GM23338 (cell line): ENCODE results near the gene SMURF1.

Source experiments
- EZH2 ChIP-seq: fragments of 200-600 bp; sonication (generic); IDR thresholded peaks from one replicate; pipeline ENCODE4 v1.8.0; 2017; ENCODE audit warnings: antibody characterized with exemption, mild to moderate bottlenecking, low read depth; ENCODE audit not compliant: unreplicated experiment
- EZH2phosphoT487 ChIP-seq: fragments of 200-600 bp; sonication (generic); IDR thresholded peaks from one replicate; pipeline ENCODE4 v1.8.1; 2018; ENCODE audit warnings: antibody characterized with exemption; ENCODE audit not compliant: unreplicated experiment
- POLR2AphosphoS5 ChIP-seq: IDR thresholded peaks from 2 replicates; pipeline ENCODE4 v1.6.1; 2016; ENCODE audit warnings: antibody characterized with exemption, low read depth
- ZNF331 ChIP-seq: fragments of 250-450 bp; sonication (Bioruptor Pico); IDR thresholded peaks from 2 replicates; pipeline ENCODE4 v1.5.0; 2020; ENCODE audit warnings: low read depth, mild to moderate bottlenecking, moderate library complexity
- TF ChIP-seq, protein P1 (sequence below), 2 experiments: fragments of 200-600 bp in 1 of 2; sonication (generic) in 1 of 2; conservative IDR thresholded peaks; 2 replicates each; pipeline versions ENCODE4 v1.5.1 to v1.6.1; 2016 to 2017; ENCODE audit warnings: antibody characterized with exemption in 2 of 2, low read depth in 2 of 2, mild to moderate bottlenecking in 2 of 2, moderate library complexity in 1 of 2
- TF ChIP-seq, protein P2 (sequence below): IDR thresholded peaks from one replicate; pipeline ENCODE4 v1.6.1; 2018; ENCODE audit warnings: antibody characterized with exemption; ENCODE audit not compliant: unreplicated experiment

DNA sequence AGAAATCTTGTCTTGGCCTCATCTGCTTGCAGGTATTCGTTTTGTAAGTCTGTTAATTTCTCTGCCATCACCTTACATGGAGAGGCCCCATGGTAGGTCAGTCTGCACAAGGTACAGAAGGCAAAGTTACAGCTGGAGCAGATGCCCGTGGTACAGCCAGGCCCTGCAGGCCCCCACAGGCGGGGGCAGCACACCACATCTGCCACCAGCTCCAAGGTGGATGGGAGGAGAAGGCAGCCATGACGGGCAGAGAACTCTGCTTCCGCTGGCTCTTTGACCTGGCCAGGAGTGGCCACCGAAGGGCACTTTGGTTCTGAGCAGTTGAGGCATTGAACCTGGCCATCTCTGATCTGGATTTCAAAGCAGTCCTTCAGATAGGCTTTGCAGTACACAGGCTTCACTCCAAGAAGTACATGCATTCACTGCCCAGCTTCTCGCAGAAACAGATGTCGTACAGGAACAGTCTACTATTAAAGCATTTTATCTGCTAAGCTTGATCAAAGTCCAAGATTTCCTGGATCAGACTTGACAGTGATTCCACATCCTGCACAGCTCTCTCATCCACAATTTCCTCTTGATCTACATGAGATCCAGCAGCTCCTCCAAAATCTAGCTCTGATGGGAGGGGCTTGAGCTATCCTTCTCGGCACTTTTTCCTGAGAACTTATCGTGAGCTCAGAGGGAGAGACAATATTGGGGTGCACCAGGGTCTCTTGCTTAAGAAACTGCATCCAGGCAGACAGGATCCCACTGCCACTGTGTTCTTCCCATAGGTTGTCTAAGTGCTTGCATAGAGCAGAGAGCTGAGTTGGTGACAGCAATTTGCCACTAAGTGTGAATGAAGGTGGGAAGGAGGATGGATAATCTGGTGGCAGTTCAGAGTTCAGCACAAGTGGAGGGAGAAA, 144.8 kb downstream of the SMURF1 start:
- TF ChIP-seq, protein P1, sequence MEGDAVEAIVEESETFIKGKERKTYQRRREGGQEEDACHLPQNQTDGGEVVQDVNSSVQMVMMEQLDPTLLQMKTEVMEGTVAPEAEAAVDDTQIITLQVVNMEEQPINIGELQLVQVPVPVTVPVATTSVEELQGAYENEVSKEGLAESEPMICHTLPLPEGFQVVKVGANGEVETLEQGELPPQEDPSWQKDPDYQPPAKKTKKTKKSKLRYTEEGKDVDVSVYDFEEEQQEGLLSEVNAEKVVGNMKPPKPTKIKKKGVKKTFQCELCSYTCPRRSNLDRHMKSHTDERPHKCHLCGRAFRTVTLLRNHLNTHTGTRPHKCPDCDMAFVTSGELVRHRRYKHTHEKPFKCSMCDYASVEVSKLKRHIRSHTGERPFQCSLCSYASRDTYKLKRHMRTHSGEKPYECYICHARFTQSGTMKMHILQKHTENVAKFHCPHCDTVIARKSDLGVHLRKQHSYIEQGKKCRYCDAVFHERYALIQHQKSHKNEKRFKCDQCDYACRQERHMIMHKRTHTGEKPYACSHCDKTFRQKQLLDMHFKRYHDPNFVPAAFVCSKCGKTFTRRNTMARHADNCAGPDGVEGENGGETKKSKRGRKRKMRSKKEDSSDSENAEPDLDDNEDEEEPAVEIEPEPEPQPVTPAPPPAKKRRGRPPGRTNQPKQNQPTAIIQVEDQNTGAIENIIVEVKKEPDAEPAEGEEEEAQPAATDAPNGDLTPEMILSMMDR (conservative IDR thresholded peaks at IDR 0.05; ENCODE audit: low read depth in 2 of 2), result no peak
- TF ChIP-seq POLR2AphosphoS5, result no peak
- TF ChIP-seq, protein P2, sequence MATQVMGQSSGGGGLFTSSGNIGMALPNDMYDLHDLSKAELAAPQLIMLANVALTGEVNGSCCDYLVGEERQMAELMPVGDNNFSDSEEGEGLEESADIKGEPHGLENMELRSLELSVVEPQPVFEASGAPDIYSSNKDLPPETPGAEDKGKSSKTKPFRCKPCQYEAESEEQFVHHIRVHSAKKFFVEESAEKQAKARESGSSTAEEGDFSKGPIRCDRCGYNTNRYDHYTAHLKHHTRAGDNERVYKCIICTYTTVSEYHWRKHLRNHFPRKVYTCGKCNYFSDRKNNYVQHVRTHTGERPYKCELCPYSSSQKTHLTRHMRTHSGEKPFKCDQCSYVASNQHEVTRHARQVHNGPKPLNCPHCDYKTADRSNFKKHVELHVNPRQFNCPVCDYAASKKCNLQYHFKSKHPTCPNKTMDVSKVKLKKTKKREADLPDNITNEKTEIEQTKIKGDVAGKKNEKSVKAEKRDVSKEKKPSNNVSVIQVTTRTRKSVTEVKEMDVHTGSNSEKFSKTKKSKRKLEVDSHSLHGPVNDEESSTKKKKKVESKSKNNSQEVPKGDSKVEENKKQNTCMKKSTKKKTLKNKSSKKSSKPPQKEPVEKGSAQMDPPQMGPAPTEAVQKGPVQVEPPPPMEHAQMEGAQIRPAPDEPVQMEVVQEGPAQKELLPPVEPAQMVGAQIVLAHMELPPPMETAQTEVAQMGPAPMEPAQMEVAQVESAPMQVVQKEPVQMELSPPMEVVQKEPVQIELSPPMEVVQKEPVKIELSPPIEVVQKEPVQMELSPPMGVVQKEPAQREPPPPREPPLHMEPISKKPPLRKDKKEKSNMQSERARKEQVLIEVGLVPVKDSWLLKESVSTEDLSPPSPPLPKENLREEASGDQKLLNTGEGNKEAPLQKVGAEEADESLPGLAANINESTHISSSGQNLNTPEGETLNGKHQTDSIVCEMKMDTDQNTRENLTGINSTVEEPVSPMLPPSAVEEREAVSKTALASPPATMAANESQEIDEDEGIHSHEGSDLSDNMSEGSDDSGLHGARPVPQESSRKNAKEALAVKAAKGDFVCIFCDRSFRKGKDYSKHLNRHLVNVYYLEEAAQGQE, result no peak
- TF ChIP-seq ZNF331, result no peak
- no peak for TF ChIP-seq EZH2phosphoT487
- no peak for TF ChIP-seq EZH2
